Measurements from ENCODE around the gene FGF14. TPM values are rescaled to one million over a fixed set of nuclear protein-coding genes. Genes with fewer than 3 reads are reported as not detected.
A peak's percentile ranks its signal among the peaks of the same experiment; 100 is the strongest.

FGF14 gene
- total RNA-seq, 1 experiment from 2014 or later = 0.22 TPM

DNA sequence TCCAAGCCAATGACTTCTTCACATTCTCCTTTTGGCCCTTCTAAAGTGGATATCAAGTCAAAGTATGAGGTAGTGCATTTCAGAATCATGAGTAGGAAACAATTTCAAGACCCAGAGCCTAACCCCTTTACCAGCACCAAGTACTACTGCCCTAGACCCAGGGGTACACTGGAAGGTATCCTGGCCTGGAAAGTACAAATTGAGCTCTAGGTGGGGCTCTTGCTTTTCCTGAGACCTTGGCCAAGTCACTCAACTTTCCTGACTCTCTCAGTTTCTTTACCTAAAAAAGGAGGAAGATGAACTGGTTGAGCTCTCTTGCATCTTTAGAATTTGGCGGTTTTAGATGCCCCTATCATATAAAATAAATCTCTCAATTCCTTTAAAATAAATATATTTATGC is 204.7 kb downstream of the FGF14 start:
- H3K4me3 Mint-ChIP-seq = no peak overlapping the region
- Histone ChIP-seq H4K20me1 (ENCODE audit: control insufficient read depth, insufficient read depth, insufficient read length) (no peaks in the 10 kb centered on the region), H3K27ac (ENCODE audit: insufficient read length, low read depth, low read length) (no peak overlapping the region), H3T11ph (ENCODE audit: low read length) (no peak overlapping the region), H3K9ac (ENCODE audit: extremely low read depth, insufficient read length, low read length) (no peak overlapping the region), H3K27me3 (ENCODE audit: insufficient read depth, low read length) (no peaks in the 10 kb centered on the region), H2BK12ac (ENCODE audit: insufficient read length, low read depth, low read length) (no peak overlapping the region), H2BK5ac (ENCODE audit: insufficient read length, low read length) (no peak overlapping the region), H3K23me2 (ENCODE audit: insufficient read length, low read depth, low read length, poor library complexity, severe bottlenecking) (no peaks in the 10 kb centered on the region), H3K9me3 (ENCODE audit: control insufficient read depth, low read depth, low read length) (no peaks in the 10 kb centered on the region), H3K4me1 (ENCODE audit: insufficient read depth, low read length) (no peaks in the 10 kb centered on the region; the same call in 1 of the 2 replicates), H4K91ac (ENCODE audit: insufficient read length, low read depth, low read length) (no peak overlapping the region), H2BK120ac (ENCODE audit: low read depth, low read length, poor library complexity, severe bottlenecking) (no peak overlapping the region), H4K8ac (replicated peaks; ENCODE audit: insufficient read length, low read depth, low read length) (no peak overlapping the region), H2BK15ac (ENCODE audit: low read depth, low read length) (no peak overlapping the region), H2AK5ac (ENCODE audit: insufficient read length, low read length) (no peak overlapping the region), H3K4ac (ENCODE audit: low read depth, low read length) (no peak overlapping the region), H3K79me1 (ENCODE audit: insufficient read depth, low read depth, low read length, poor library complexity, severe bottlenecking) (no peaks in the 10 kb centered on the region), H2AFZ (ENCODE audit: low read length) (no peak overlapping the region), H3K4me2 (ENCODE audit: insufficient read depth, insufficient read length, low read length) (no peak overlapping the region), H3K56ac (ENCODE audit: insufficient read length, low read depth, low read length) (no peak overlapping the region), H4K5ac (ENCODE audit: insufficient read length, low read depth, low read length) (no peak overlapping the region), H2BK20ac (ENCODE audit: low read depth, low read length, poor library complexity, severe bottlenecking) (no peak overlapping the region), H3K18ac (ENCODE audit: insufficient read length, low read depth, low read length) (no peak overlapping the region), H3K14ac (ENCODE audit: insufficient read depth, low read length) (no peak overlapping the region), H3K79me2 (ENCODE audit: insufficient read depth, low read length) (no peaks in the 10 kb centered on the region), H3K23ac (ENCODE audit: insufficient read length, low read depth, low read length) (no peak overlapping the region)
- no peaks in the 10 kb centered on the region for H3K9me3 Mint-ChIP-seq
- H3K4me1 Mint-ChIP-seq = peaks cover 2 to 7% of the 10 kb centered on the region in 2 experiments; a peak in 3 of 4 replicates
- peak; percentile 45 for DNase-seq
- TF ChIP-seq, protein P1, sequence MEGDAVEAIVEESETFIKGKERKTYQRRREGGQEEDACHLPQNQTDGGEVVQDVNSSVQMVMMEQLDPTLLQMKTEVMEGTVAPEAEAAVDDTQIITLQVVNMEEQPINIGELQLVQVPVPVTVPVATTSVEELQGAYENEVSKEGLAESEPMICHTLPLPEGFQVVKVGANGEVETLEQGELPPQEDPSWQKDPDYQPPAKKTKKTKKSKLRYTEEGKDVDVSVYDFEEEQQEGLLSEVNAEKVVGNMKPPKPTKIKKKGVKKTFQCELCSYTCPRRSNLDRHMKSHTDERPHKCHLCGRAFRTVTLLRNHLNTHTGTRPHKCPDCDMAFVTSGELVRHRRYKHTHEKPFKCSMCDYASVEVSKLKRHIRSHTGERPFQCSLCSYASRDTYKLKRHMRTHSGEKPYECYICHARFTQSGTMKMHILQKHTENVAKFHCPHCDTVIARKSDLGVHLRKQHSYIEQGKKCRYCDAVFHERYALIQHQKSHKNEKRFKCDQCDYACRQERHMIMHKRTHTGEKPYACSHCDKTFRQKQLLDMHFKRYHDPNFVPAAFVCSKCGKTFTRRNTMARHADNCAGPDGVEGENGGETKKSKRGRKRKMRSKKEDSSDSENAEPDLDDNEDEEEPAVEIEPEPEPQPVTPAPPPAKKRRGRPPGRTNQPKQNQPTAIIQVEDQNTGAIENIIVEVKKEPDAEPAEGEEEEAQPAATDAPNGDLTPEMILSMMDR (conservative IDR thresholded peaks at IDR 0.05) = peak; percentile 68
- no peaks in the 10 kb centered on the region; a peak in 1 of 7 replicates for H3K36me3 Mint-ChIP-seq (ENCODE audit: insufficient read depth in 1 of 3, low read depth in 3 of 3)
- WGBS (ENCODE audit: extremely low coverage, insufficient read length, low lambda C conversion rate) = no CpG with 5 or more reads among the region's 1 CpG
- no peak overlapping the region for H3K27ac Mint-ChIP-seq
- H3K27me3 Mint-ChIP-seq (ENCODE audit: low read depth) = no peaks in the 10 kb centered on the region

Data from H9 (cell line).